Tongue (tissue), 2 donors: ENCODE results near the gene LTBP3. TPM values are rescaled to one million over a fixed set of nuclear protein-coding genes. Genes with fewer than 3 reads are reported as not detected.
"Not testable (repeated sequence)": the region's sequence is repeated elsewhere in the genome, so short reads cannot be mapped to it uniquely, and the experiment has no call there.

Experiments used
- DNase-seq: peaks from one replicate; pipeline ENCODE4 v3.0.0-alpha.2; 2015
- total RNA-seq: library from RNA; depleted of rRNA; stranded (reverse); fragments of >200 nt; gene quantifications from one replicate; pipeline ENCODE4 v1.2.3, GENCODE V29; 2014

Gene LTBP3
- total RNA-seq, 1 donor from 2014 or later, result 116 TPM

GRCh38 chr11:65571420-65571819 is 13.3 kb upstream of the LTBP3 start:
- DNase-seq, result no peak

GRCh38 chr11:65569973-65570918 is 12.1 kb upstream of the LTBP3 start, which contains the start of gene ZNRD2:
Gene ZNRD2, plus strand, starts transcription at chr11:65570477. Its CDS starts 15 bp downstream, at chr11:65570492.
- DNase-seq, result peak; percentile 99

GRCh38 chr11:65569164-65569972 is 11.2 kb upstream of the LTBP3 start:
- no peak for DNase-seq

GRCh38 chr11:65565624-65566453 is 7.7 kb upstream of the LTBP3 start:
- no peak for DNase-seq

- DNase-seq, result not testable (repeated sequence)
Observed at GRCh38 chr11:65564879-65565559, 6.9 kb upstream of the LTBP3 start.

GRCh38 chr11:65563601-65564000 is 5.4 kb upstream of the LTBP3 start:
- DNase-seq, result no peak

GRCh38 chr11:65562788-65563187 is 4.6 kb upstream of the LTBP3 start:
- no peak for DNase-seq

DNA sequence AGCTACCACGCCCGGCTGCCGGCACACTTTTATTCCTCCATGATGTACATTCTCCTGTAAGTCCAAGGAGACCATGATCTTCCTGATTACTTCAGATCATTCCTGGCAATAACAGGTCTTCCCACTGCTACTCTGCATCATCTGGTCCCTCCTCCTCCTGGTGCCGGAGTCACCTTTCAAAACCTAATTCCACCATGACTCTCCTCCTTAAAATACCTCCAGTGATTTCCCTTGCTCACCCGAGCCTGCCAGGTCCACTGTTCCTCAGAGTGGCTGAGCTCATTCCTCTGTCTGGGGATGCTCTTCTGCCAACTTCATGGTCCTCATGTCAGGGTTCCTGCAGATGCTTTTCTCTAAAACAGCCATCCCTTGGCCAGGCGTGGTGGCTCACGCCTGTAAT is 3.9 kb upstream of the LTBP3 start:
- no peak for DNase-seq

- DNase-seq, result peak; percentile 80
Observed at GRCh38 chr11:65560555-65561418, 2.6 kb upstream of the LTBP3 start.

DNA sequence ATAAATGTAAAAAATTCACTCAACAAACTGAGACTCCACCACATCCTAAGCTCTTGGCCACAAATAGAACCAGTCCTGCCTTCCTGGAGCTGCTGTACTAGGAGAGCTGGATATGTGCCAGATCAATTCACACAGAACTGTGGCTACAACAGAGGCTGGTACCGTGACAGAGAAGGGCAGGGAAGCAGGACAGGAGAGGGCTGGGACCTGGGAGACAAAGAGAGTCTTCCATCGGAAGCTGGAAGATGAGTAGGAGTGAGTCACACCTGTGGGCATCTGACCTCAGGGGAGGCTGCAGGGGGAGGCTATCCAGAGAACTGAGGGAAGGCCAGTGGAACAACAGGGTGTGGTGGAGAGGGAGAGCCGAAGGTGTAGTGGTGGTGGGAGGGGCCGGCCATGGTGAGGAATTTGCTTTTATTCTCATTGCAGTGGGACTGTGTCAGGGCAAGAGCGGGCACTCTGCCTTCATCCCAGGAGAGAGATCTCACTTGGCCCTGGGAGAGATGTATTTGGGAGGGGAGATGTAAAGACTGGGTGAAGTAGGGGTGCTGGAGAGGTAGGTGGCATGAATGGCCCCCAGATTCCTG is 1.9 kb upstream of the LTBP3 start:
- DNase-seq, result peak; percentile 58

- DNase-seq, result no peak
Observed at GRCh38 chr11:65559535-65559934, 1.4 kb upstream of the LTBP3 start.

DNA sequence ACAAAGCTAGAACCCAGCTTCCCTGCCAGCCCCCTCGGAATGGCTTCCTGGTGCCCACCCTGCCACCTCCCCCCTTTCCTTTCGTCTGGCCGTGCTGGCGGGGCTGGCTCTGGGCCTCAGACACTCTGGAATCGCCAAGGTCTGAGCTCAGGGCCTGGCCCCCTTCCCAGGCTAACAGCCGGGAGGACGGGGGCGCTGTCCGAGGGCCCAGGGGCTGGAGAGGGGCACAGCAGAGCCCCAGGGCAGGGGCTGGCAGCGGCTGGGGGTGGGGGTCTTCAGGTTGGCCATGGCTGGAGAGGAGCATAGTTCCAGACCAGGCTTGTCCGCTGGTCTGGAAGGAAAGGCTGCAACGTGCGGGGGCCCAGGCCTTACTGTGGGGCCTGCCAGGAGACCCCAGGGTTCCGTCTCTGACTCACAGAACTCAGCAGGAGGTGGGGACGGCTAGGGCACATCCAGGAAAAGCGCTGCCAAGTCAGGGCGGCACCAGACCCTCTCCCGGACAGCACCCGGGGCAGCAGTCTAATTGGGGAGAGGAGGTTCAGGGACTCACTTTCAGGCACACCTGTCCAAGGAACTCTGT is 861 bp upstream of the LTBP3 start:
- no peak for DNase-seq

- DNase-seq, result no peak
Observed at GRCh38 chr11:65557280-65558001, 718 bp downstream of the LTBP3 start.

DNA sequence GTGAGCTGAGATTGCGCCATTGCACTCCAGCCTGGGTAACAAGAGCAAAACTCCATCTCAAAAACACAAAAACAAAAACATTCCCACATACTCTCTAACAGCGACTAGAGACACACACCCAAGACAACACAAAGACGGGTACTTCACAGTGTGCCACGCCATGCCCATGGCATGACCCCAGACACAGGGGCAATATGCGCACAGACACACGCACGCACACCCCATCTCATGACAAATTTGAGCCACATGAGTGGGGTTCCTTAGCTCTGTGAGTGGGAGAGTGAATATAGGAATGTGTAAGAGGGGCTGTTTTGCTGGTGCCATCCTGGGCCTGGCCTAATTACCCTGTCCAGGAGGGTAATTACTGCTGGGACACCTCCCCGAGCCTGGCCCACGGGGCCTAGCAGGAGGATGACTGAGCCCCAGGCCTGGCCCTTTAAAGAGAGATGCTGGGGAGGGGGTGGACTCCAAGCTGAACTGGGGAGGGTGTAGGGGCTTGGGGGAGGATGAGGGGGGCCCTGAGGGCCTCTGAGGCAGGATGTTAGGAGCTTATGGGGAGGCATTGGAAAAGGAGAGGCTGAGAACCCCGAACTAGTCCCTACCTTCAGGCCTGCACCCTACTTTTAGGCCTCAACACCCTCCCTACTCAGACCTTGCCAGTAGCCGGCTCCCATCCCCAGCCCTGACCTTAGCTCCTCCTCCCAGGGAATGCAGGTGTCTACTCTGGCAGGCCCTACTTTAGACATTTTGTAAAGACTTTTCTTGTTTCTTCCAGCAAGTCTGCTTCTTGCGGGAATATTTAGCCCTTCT is 1.5 kb downstream of the LTBP3 start:
- no peak for DNase-seq

DNA sequence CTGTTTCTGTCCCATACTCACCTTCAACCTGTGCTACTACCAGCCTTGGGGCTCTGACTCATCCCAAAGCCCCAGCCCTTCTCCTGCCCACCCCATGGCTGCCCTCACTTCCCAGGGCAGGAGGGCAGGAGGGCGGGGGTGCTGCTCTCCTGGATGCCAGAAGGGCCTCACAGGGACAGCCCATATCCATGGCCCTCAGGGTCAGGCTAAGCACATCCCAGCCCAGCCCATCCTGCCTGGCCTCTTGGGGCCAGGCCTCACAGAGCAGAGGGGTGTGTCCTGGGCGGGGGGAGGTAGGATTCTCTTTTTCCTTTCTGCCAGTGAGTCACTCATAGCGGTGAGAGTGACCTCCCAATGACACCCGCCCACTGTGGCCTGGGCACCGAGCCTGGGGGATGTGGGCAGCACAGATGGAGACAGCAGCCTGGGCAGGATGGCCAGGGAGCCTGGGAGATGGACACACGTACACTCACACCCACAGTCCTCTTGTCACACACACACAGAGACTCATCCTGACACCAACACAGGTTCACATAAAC is 2.4 kb downstream of the LTBP3 start:
- no peak for DNase-seq

DNA sequence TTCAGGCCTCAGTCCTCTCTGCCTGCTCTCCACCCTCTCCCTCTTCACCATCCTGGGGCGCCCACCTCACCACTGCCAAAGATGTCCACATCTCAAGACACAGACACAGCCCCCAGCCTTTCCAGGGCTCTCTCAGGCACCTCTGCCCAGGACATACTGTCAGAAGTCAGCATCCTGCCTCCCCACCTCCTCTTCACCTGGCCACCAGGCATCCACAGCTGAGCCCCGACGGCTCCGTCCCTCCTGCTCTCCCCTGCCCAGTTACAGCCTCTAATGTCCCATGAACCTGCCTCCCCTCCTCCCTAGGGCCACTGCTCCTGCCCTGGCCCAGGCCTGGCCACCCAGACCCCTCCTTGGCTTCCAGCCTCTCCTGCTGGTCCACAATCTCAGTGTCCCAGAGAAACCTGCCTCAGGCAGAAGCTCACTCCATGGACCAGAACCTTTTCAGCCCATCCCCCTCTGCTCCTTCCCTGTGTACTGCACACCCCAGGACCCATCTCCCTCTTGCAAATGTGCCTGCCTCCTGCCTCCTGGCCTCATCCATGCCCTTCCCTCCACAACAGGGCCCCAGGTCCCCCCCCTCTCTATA is 3.2 kb downstream of the LTBP3 start:
- DNase-seq, result no peak

DNA sequence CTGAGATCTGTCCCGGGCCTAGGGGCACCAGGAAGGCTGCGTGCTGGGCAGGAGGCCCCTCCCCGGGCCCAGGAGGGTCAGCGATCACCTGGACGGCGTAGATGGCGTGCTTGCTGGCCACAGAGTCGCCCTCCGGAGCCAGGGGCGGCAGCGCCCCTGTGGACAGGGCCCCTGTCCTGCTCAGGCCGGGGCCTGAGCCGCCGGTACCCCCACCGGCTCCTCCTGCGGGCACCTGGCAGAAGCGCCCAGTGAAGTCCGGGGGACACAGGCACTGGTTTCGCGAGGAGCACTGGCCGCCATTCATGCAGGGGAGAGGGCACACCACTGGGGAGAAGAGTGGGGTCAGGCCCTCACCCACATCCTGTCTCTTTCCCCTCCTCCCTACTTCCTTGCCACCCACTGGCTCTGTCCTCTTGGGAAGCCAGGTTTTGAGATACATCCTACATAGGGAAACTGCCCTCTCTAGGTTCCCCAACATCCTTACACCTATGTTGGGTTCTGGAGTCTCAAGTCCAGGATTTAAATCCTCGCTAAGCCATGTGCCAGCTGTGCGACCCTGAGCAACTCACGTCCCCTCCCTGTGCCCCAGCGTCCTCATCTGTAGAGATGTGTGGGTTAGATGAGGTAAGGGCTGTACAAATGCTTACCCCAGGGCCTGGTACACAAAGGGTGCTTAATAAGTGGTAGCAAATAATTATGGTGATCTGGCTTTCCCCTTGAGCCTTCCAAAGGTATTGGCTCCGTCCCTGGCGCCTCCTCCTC is 3.9 kb downstream of the LTBP3 start:
- no peak for DNase-seq
